ENCODE results near the gene SSX2B.
"Not testable (repeated sequence)": the region's sequence is repeated elsewhere in the genome, so short reads cannot be mapped to it uniquely, and the experiment has no call there.

The SSX2B gene, protein sequence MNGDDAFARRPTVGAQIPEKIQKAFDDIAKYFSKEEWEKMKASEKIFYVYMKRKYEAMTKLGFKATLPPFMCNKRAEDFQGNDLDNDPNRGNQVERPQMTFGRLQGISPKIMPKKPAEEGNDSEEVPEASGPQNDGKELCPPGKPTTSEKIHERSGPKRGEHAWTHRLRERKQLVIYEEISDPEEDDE

DNA sequence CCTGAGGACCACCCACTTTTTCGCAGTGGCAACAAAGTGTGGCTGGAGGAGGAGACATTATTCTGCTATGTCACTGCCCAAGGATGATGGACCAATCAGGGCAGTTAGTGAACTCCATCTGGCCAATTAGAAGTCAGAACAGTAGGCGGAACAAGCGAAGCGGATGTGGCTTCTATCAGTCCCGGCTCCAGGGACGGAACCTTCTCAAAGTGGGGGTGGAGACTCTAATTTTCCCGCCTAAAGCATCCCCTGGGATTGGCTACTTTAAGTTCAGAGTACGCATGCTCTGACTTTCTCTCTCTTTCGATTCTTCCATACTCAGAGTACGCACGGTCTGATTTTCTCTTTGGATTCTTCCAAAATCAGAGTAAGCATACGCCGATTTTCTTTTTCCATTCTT is at the start of gene SSX2B:
Gene SSX2B, plus strand, starts transcription at position 301 of the 400 bp plus-strand sequence. CDS start 1,429 bp downstream, outside the sequence.
- not testable (repeated sequence) for DNase-seq (ENCODE audit: low read depth in 3 of 3, low spot score in 1 of 3)

DNA sequence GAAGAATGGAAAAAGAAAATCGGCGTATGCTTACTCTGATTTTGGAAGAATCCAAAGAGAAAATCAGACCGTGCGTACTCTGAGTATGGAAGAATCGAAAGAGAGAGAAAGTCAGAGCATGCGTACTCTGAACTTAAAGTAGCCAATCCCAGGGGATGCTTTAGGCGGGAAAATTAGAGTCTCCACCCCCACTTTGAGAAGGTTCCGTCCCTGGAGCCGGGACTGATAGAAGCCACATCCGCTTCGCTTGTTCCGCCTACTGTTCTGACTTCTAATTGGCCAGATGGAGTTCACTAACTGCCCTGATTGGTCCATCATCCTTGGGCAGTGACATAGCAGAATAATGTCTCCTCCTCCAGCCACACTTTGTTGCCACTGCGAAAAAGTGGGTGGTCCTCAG is 44.0 kb upstream of the SSX2B start, which contains the start of gene SSX2:
Gene SSX2, minus strand, starts transcription at position 101 of the 400 bp plus-strand sequence. CDS start 1,429 bp downstream, outside the sequence.
- DNase-seq (ENCODE audit: low read depth in 3 of 3, low spot score in 1 of 3): not testable (repeated sequence)

DNA sequence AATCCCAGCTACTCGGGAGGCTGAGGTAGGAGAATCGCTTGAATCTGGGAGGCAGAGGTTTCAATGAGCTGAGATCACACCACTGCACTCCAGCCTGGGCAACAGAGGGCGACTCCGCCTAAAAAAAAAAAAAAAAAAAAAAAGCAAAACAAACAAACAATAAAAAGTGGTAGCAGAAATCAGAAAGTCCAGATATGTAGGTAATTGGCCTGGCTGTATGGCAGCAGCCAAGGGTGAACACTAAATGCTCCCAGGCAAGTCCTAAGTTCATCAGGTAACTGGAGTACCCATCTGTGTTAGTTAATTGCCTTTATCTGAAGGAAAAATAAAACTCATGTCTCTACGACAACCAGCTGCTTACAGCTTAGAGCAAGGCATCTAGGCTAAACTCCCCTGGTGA is 14.9 kb downstream of the SSX2B start:
- not testable (repeated sequence) for DNase-seq (ENCODE audit: low read depth in 3 of 3, low spot score in 1 of 3)

DNA sequence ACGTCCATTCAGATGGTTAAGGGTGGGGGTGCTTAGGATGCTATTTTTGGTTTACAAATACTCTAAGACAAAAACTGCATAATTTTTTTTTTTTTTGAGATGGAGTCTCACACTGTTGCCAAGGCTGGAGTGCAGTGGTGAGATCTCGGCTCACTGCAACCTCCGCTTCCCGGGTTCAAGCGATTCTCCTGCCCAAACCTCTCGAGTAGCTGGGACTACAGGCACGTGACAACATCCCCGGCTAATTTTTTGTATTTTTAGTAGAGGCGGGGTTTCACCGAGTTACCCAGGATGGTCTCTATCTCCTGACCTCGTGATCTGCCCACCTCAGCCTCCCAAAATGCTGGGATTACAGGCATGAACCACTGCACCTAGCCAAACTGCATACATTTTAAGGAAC is 22.5 kb downstream of the SSX2B start:
- DNase-seq (ENCODE audit: low read depth in 3 of 3, low spot score in 1 of 3): not testable (repeated sequence)

DNA sequence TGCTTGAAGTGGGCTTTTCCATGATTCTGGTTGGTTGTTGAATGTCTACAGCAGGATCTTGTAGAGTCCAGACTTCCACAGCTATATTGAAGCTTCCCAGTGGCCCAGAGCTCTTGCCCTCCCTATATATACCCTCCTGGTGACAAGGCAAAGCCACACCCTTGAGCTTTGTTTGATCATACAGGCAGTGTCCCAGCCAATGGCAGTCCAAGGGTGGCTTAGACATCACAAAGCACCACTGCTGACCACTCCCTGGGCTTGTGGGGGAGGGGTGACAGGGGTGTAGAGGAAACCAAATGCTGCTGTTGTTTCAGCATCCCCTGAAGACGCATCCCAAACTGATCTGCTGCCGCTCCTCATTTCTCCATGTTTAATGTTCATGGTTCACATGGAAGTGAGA is 46.3 kb downstream of the SSX2B start, which contains the start of gene SPANXN5:
Gene SPANXN5, minus strand, starts transcription at position 101 of the 400 bp plus-strand sequence. Its CDS starts 79 bp downstream, at position 22.
- not testable (repeated sequence) for DNase-seq (ENCODE audit: low read depth in 3 of 3, low spot score in 1 of 3)

DNA sequence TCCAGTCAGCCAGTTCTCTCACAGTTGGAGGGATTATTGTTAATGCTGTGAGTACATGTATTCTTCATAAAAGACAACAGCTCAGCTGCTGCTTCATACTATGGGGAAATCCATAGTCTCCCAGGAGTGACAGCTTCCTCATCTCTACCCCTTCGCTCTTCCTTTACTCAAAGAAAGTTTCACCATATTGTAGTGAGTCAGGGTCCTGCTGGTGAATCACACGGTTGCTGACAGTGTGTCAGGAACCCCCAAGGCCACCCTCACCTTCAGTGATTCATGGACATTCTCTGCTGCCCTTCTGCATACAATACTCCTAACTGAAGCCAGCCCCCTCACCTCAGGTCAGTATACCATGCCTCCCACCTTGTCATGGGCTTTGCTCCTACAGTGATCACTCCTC is 53.8 kb downstream of the SSX2B start:
- not testable (repeated sequence) for DNase-seq (ENCODE audit: low read depth in 3 of 3, low spot score in 1 of 3)
